ENCODE measurements around the gene SLC25A51.
A peak's percentile ranks its signal among the peaks of the same experiment; 100 is the strongest.
"Not testable (repeated sequence)": the region's sequence is repeated elsewhere in the genome, so short reads cannot be mapped to it uniquely, and the experiment has no call there.

The SLC25A51 gene

GRCh38 chr9:37919246-37919955, 15.5 kb upstream of the SLC25A51 start:
- DNase-seq (ENCODE audit: low spot score) = no peak

GRCh38 chr9:37918665-37919170, 14.8 kb upstream of the SLC25A51 start:
- DNase-seq (ENCODE audit: low spot score) = no peak

- DNase-seq (ENCODE audit: low spot score) = no peak
Measured at GRCh38 chr9:37917801-37918664, 14.1 kb upstream of the SLC25A51 start.

GRCh38 chr9:37917313-37917731, 13.4 kb upstream of the SLC25A51 start:
- no peak for DNase-seq (ENCODE audit: low spot score)

GRCh38 chr9:37916471-37917312, 12.8 kb upstream of the SLC25A51 start:
- DNase-seq (ENCODE audit: low spot score) = no peak

- no peak for DNase-seq (ENCODE audit: low spot score)
Measured at GRCh38 chr9:37915911-37916470, 12.1 kb upstream of the SLC25A51 start.

GRCh38 chr9:37914701-37915358, 10.9 kb upstream of the SLC25A51 start:
- DNase-seq (ENCODE audit: low spot score) = no peak

GRCh38 chr9:37914154-37914551, 10.2 kb upstream of the SLC25A51 start:
- no peak for DNase-seq (ENCODE audit: low spot score)

- DNase-seq (ENCODE audit: low spot score) = peak; percentile 83
Measured at GRCh38 chr9:37913480-37914153, 9.7 kb upstream of the SLC25A51 start.

GRCh38 chr9:37911271-37911681, 7.3 kb upstream of the SLC25A51 start:
- DNase-seq (ENCODE audit: low spot score) = no peak

GRCh38 chr9:37910271-37910670, 6.3 kb upstream of the SLC25A51 start:
- no peak for DNase-seq (ENCODE audit: low spot score)

- not testable (repeated sequence) for DNase-seq (ENCODE audit: low spot score)
Measured at GRCh38 chr9:37909836-37910235, 5.9 kb upstream of the SLC25A51 start.

- no peak for DNase-seq (ENCODE audit: low spot score)
Measured at GRCh38 chr9:37909326-37909725, 5.4 kb upstream of the SLC25A51 start.

GRCh38 chr9:37908698-37909186, 4.8 kb upstream of the SLC25A51 start:
- DNase-seq (ENCODE audit: low spot score) = no peak

GRCh38 chr9:37908283-37908682, 4.4 kb upstream of the SLC25A51 start:
- DNase-seq (ENCODE audit: low spot score) = no peak

- no peak for DNase-seq (ENCODE audit: low spot score)
Measured at GRCh38 chr9:37906312-37907239, 2.6 kb upstream of the SLC25A51 start.

GRCh38 chr9:37905776-37906175, 1.8 kb upstream of the SLC25A51 start:
- no peak for DNase-seq (ENCODE audit: low spot score)

- no peak for DNase-seq (ENCODE audit: low spot score)
Measured at GRCh38 chr9:37905131-37905505, 1.2 kb upstream of the SLC25A51 start.

GRCh38 chr9:37904445-37905130, 661 bp upstream of the SLC25A51 start:
- no peak for DNase-seq (ENCODE audit: low spot score)

Measured in CD4-positive, alpha-beta T cell treated with Interleukin-15 for 4 hours (primary cell).